SU-DHL-6 (cell line): Measurements from ENCODE around the gene PRR4.

Experiments used
- H2AFZ ChIP-seq: fragments of 200-600 bp; sonication (generic); 2 replicates; pipeline ENCODE4 v1.6.1; 2014; ENCODE audit warnings: low read depth, mild to moderate bottlenecking, moderate library complexity, mixed read lengths, antibody characterized with exemption, low read length; ENCODE audit not compliant: severe bottlenecking
- H3F3A ChIP-seq: fragments of 200-600 bp; shearing (Covaris generic); 2 replicates; pipeline ENCODE4 v1.6.0; 2016; ENCODE audit warnings: antibody characterized with exemption, mild to moderate bottlenecking; ENCODE audit not compliant: insufficient read depth
- H3K27ac ChIP-seq: fragments of 200-600 bp; sonication (generic); 2 replicates; pipeline ENCODE4 v1.5.1; 2016; ENCODE audit warnings: low read depth, mild to moderate bottlenecking, low read length, moderate library complexity, mixed read lengths
- H3K27me3 ChIP-seq: fragments of 200-600 bp; sonication (generic), shearing (Covaris generic); 2 replicates; pipeline ENCODE4 v1.6.0; 2014; ENCODE audit warnings: mild to moderate bottlenecking, low read length
- H3K36me3 ChIP-seq: fragments of 200-600 bp; sonication (generic); 2 replicates; pipeline ENCODE4 v1.6.1; 2014; ENCODE audit warnings: mild to moderate bottlenecking, low read length, mixed read lengths
- H3K4me2 ChIP-seq: fragments of 300-600, 200-600 bp; shearing (Covaris generic), sonication (generic); 2 replicates; pipeline ENCODE4 v1.6.0; 2014; ENCODE audit warnings: low read length, low read depth, mild to moderate bottlenecking; ENCODE audit not compliant: poor library complexity, severe bottlenecking
- H3K4me3 ChIP-seq: fragments of 200-600 bp; sonication (generic); 2 replicates; pipeline ENCODE4 v1.5.1; 2014; ENCODE audit warnings: antibody characterized with exemption, low read length, mild to moderate bottlenecking, mixed read lengths; ENCODE audit not compliant: insufficient read depth, poor library complexity, severe bottlenecking
- H3K79me2 ChIP-seq: fragments of 200-600 bp; sonication (generic); 2 replicates; pipeline ENCODE4 v1.6.1; 2014; ENCODE audit warnings: mild to moderate bottlenecking, low read length, moderate library complexity; ENCODE audit not compliant: insufficient read depth
- H3K9ac ChIP-seq: fragments of 200-600 bp; sonication (generic); 2 replicates; pipeline ENCODE4 v1.7.0; 2014; ENCODE audit warnings: mild to moderate bottlenecking, low read length
- H3K9me2 ChIP-seq: fragments of 200-600 bp; sonication (generic); replicated peaks from 2 replicates; pipeline ENCODE4 v1.6.1; 2014; ENCODE audit warnings: low read length; ENCODE audit not compliant: insufficient read depth
- H3K9me3 ChIP-seq: fragments of 200-600 bp; sonication (generic); 2 replicates; pipeline ENCODE4 v1.6.1; 2014; ENCODE audit warnings: low read length, mixed read lengths; ENCODE audit not compliant: insufficient read depth
- H4K20me1 ChIP-seq: fragments of 200-600 bp; sonication (generic); 2 replicates; pipeline ENCODE4 v1.6.1; 2014; ENCODE audit warnings: low read depth, mild to moderate bottlenecking, antibody characterized with exemption, low read length, moderate library complexity, mixed read lengths
- EZH2phosphoT487 ChIP-seq: fragments of 200-600 bp; sonication (generic), shearing (Covaris generic); conservative IDR thresholded peaks from 2 replicates; pipeline ENCODE4 v1.6.1; 2018; ENCODE audit warnings: mild to moderate bottlenecking, antibody characterized with exemption, low read length, moderate library complexity, mixed read lengths
- TF ChIP-seq, protein P1 (sequence below): fragments of 200-600 bp; sonication (generic); IDR thresholded peaks from one replicate; pipeline ENCODE4 v1.5.1; 2017; ENCODE audit warnings: antibody characterized with exemption, mild to moderate bottlenecking, low read length, moderate library complexity; ENCODE audit not compliant: insufficient read depth, poor library complexity, severe bottlenecking

Gene PRR4

GRCh38 chr12:10801741-10802140 lies 47.5 kb downstream of the PRR4 start:
- no peaks in the 10 kb centered on the region for H3K9me3 ChIP-seq
- H3K36me3 ChIP-seq = no peaks in the 10 kb centered on the region
- H3K9ac ChIP-seq = no peak overlapping the region
- no peaks in the 10 kb centered on the region for H3K9me2 ChIP-seq
- no peaks in the 10 kb centered on the region for H3F3A ChIP-seq
- no peaks in the 10 kb centered on the region for H3K79me2 ChIP-seq
- no peak overlapping the region for H3K27ac ChIP-seq
- no peaks in the 10 kb centered on the region for H4K20me1 ChIP-seq
- H2AFZ ChIP-seq = no peak overlapping the region
- TF ChIP-seq, protein P1, sequence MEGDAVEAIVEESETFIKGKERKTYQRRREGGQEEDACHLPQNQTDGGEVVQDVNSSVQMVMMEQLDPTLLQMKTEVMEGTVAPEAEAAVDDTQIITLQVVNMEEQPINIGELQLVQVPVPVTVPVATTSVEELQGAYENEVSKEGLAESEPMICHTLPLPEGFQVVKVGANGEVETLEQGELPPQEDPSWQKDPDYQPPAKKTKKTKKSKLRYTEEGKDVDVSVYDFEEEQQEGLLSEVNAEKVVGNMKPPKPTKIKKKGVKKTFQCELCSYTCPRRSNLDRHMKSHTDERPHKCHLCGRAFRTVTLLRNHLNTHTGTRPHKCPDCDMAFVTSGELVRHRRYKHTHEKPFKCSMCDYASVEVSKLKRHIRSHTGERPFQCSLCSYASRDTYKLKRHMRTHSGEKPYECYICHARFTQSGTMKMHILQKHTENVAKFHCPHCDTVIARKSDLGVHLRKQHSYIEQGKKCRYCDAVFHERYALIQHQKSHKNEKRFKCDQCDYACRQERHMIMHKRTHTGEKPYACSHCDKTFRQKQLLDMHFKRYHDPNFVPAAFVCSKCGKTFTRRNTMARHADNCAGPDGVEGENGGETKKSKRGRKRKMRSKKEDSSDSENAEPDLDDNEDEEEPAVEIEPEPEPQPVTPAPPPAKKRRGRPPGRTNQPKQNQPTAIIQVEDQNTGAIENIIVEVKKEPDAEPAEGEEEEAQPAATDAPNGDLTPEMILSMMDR = no peak
- no peak for TF ChIP-seq EZH2phosphoT487
- no peak overlapping the region for H3K4me3 ChIP-seq
- H3K27me3 ChIP-seq = no peaks in the 10 kb centered on the region
- no peak overlapping the region for H3K4me2 ChIP-seq
